ENCODE measurements around the gene ATAD3A. TPM values are rescaled to one million over a fixed set of nuclear protein-coding genes. Genes with fewer than 3 reads are reported as not detected.
"Not testable (repeated sequence)": the region's sequence is repeated elsewhere in the genome, so short reads cannot be mapped to it uniquely, and the experiment has no call there.

Gene ATAD3A
- total RNA-seq, 2 experiments from 2014 or later = 61.7 to 65.1 TPM

- Mint-ChIP-seq H3K4me1 (ENCODE audit: low read depth) (peaks cover 13% of the 10 kb centered on the region), H3K36me3 (ENCODE audit: low read depth) (peaks cover 2% of the 10 kb centered on the region), H3K4me3 (no peak overlapping the region), H3K27me3 (no peaks in the 10 kb centered on the region), H3K9me3 (no peaks in the 10 kb centered on the region), H3K27ac (no peak overlapping the region)
- POLR2A ChIA-PET = no interaction called here
- CTCF ChIA-PET = no interaction called here
- no peak for DNase-seq
- no peak for ATAC-seq
- TF ChIP-seq CTCF (IDR thresholded peaks at IDR 0.05) = no peak
- intact Hi-C loops (cut with micrococcal nuclease) = no loop called here
These were observed 4.7 kb upstream of the ATAD3A start for GRCh38 chr1:1507305-1507704.

- intact Hi-C loops (cut with micrococcal nuclease); POLR2A ChIA-PET; H3K27ac Mint-ChIP-seq; CTCF ChIA-PET; H3K4me3 Mint-ChIP-seq; H3K9me3 Mint-ChIP-seq; DNase-seq; H3K27me3 Mint-ChIP-seq; ATAC-seq; H3K36me3 Mint-ChIP-seq (ENCODE audit: low read depth): not testable (repeated sequence)
- H3K4me1 Mint-ChIP-seq (ENCODE audit: low read depth) = peaks cover 16% of the 10 kb centered on the region
These were observed 3.0 kb upstream of the ATAD3A start for GRCh38 chr1:1508775-1509464.

- H3K4me1 Mint-ChIP-seq (ENCODE audit: low read depth) = peaks cover 18% of the 10 kb centered on the region
- CTCF ChIA-PET = interaction anchor here (0.6 kb wide), 1 partner anchor 138 kb away, joined by 3 read pairs; no protein-coding TSS in a partner anchor
- intact Hi-C loops (cut with micrococcal nuclease); H3K27me3 Mint-ChIP-seq; H3K36me3 Mint-ChIP-seq (ENCODE audit: low read depth); DNase-seq; H3K4me3 Mint-ChIP-seq; H3K9me3 Mint-ChIP-seq; H3K27ac Mint-ChIP-seq; POLR2A ChIA-PET; ATAC-seq: not testable (repeated sequence)
These were observed 2.5 kb upstream of the ATAD3A start for GRCh38 chr1:1509465-1509850.

- H3K4me3 Mint-ChIP-seq = peak overlapping the region; percentile 91
- no peaks in the 10 kb centered on the region for H3K27me3 Mint-ChIP-seq
- peaks cover 10% of the 10 kb centered on the region for H3K36me3 Mint-ChIP-seq (ENCODE audit: low read depth)
- ATAC-seq = no peak
- POLR2A ChIA-PET = interaction anchor here (1.1 to 1.6 kb wide), 2 partner anchors 18 to 112 kb away, joined by 3 to 4 read pairs; partner anchors contain the start of gene CCNL2
- H3K27ac Mint-ChIP-seq = peak overlapping the region; percentile 92
- CTCF ChIA-PET = no interaction called here
- peaks cover 10% of the 10 kb centered on the region for H3K4me1 Mint-ChIP-seq (ENCODE audit: low read depth)
- no peaks in the 10 kb centered on the region for H3K9me3 Mint-ChIP-seq
- TF ChIP-seq CTCF (IDR thresholded peaks at IDR 0.05) = no peak
- DNase-seq = peak; percentile 42
- intact Hi-C loops (cut with micrococcal nuclease) = no loop called here
These were observed 940 bp upstream of the ATAD3A start for GRCh38 chr1:1510912-1511532.

- intact Hi-C loops (cut with micrococcal nuclease); H3K27ac Mint-ChIP-seq; H3K4me1 Mint-ChIP-seq (ENCODE audit: low read depth); CTCF ChIA-PET; H3K27me3 Mint-ChIP-seq; POLR2A ChIA-PET; H3K9me3 Mint-ChIP-seq: not testable (repeated sequence)
- peak overlapping the region; percentile 75 for H3K4me3 Mint-ChIP-seq
- ATAC-seq (peak; percentile 16), DNase-seq (peak; percentile 24)
- peaks cover 11% of the 10 kb centered on the region for H3K36me3 Mint-ChIP-seq (ENCODE audit: low read depth)
These were observed 463 bp downstream of the ATAD3A start for GRCh38 chr1:1512425-1512824.

GRCh38 chr1:1513675-1514074 is 1.7 kb downstream of the ATAD3A start:
- DNase-seq; H3K27me3 Mint-ChIP-seq; CTCF ChIA-PET; POLR2A ChIA-PET; H3K27ac Mint-ChIP-seq; ATAC-seq; intact Hi-C loops (cut with micrococcal nuclease); H3K4me1 Mint-ChIP-seq (ENCODE audit: low read depth); H3K9me3 Mint-ChIP-seq: not testable (repeated sequence)
- Mint-ChIP-seq H3K36me3 (ENCODE audit: low read depth) (peaks cover 21% of the 10 kb centered on the region), H3K4me3 (peak overlapping the region; percentile 72)

GRCh38 chr1:1514376-1514775 is 2.4 kb downstream of the ATAD3A start:
- CTCF ChIA-PET; H3K4me1 Mint-ChIP-seq (ENCODE audit: low read depth); H3K4me3 Mint-ChIP-seq; DNase-seq; H3K27me3 Mint-ChIP-seq; ATAC-seq; intact Hi-C loops (cut with micrococcal nuclease); H3K9me3 Mint-ChIP-seq; H3K27ac Mint-ChIP-seq: not testable (repeated sequence)
- peaks cover 23% of the 10 kb centered on the region for H3K36me3 Mint-ChIP-seq (ENCODE audit: low read depth)
- POLR2A ChIA-PET = interaction anchor here (0.9 kb wide), 1 partner anchor 25 kb away, joined by 3 read pairs; no protein-coding TSS in a partner anchor

- H3K4me3 Mint-ChIP-seq; intact Hi-C loops (cut with micrococcal nuclease); ATAC-seq; H3K4me1 Mint-ChIP-seq (ENCODE audit: low read depth); POLR2A ChIA-PET; H3K27ac Mint-ChIP-seq; CTCF ChIA-PET; H3K27me3 Mint-ChIP-seq; DNase-seq; H3K9me3 Mint-ChIP-seq: not testable (repeated sequence)
- H3K36me3 Mint-ChIP-seq (ENCODE audit: low read depth) = peaks cover 27% of the 10 kb centered on the region
These were observed 5.0 kb downstream of the ATAD3A start for GRCh38 chr1:1516923-1517322.
